GM04503 (cell line): Measurements from ENCODE around the gene CCZ1.
"Not testable (repeated sequence)": the region's sequence is repeated elsewhere in the genome, so short reads cannot be mapped to it uniquely, and the experiment has no call there.

Source experiments
- DNase-seq: peaks from one replicate; pipeline ENCODE4 v3.0.0-alpha.2; 2012; ENCODE audit warnings: low read depth

The CCZ1 gene

GRCh38 chr7:5898480-5899224 is at the start of gene CCZ1:
TSS of gene CCZ1 (plus strand) at chr7:5898733. CDS start at chr7:5898800, 67 bp downstream.
- DNase-seq = not testable (repeated sequence)

GRCh38 chr7:5850944-5851343 is 47.6 kb upstream of the CCZ1 start:
- DNase-seq = no peak

GRCh38 chr7:5854738-5855137 is 43.8 kb upstream of the CCZ1 start:
- DNase-seq = no peak

GRCh38 chr7:5857041-5857575 is 41.4 kb upstream of the CCZ1 start:
- not testable (repeated sequence) for DNase-seq

GRCh38 chr7:5858494-5858893 is 40.0 kb upstream of the CCZ1 start:
- DNase-seq = not testable (repeated sequence)

GRCh38 chr7:5861281-5861680 is 37.3 kb upstream of the CCZ1 start:
- not testable (repeated sequence) for DNase-seq

- DNase-seq = not testable (repeated sequence)
Observed at GRCh38 chr7:5862753-5863366, 35.7 kb upstream of the CCZ1 start.

GRCh38 chr7:5865279-5865931 is 33.1 kb upstream of the CCZ1 start:
- DNase-seq = not testable (repeated sequence)

GRCh38 chr7:5867060-5867459 is 31.5 kb upstream of the CCZ1 start:
- no peak for DNase-seq

GRCh38 chr7:5868928-5869341 is 29.6 kb upstream of the CCZ1 start:
- DNase-seq = not testable (repeated sequence)

- DNase-seq = no peak
Observed at GRCh38 chr7:5869691-5870090, 28.8 kb upstream of the CCZ1 start.

GRCh38 chr7:5870311-5870710 is 28.2 kb upstream of the CCZ1 start:
- no peak for DNase-seq

GRCh38 chr7:5872326-5872725 is 26.2 kb upstream of the CCZ1 start:
- DNase-seq = no peak

- DNase-seq = not testable (repeated sequence)
Observed at GRCh38 chr7:5879591-5879990, 18.9 kb upstream of the CCZ1 start.

GRCh38 chr7:5880106-5880505 is 18.4 kb upstream of the CCZ1 start:
- DNase-seq = not testable (repeated sequence)

- DNase-seq = not testable (repeated sequence)
Observed at GRCh38 chr7:5884431-5884830, 14.1 kb upstream of the CCZ1 start.

- DNase-seq = not testable (repeated sequence)
Observed at GRCh38 chr7:5888021-5888420, 10.5 kb upstream of the CCZ1 start.

- not testable (repeated sequence) for DNase-seq
Observed at GRCh38 chr7:5890244-5890643, 8.3 kb upstream of the CCZ1 start.

- no peak for DNase-seq
Observed at GRCh38 chr7:5892498-5892897, 6.0 kb upstream of the CCZ1 start.

GRCh38 chr7:5897369-5897919 is 1.1 kb upstream of the CCZ1 start:
- DNase-seq = not testable (repeated sequence)

GRCh38 chr7:5903002-5903401 is 4.5 kb downstream of the CCZ1 start:
- not testable (repeated sequence) for DNase-seq

- DNase-seq = not testable (repeated sequence)
Observed at GRCh38 chr7:5904726-5905125, 6.2 kb downstream of the CCZ1 start.
